SH-SY5Y (cell line): Measurements from ENCODE around the gene RNF214.

ENCODE experiments used
- GATA2 ChIP-seq: IDR thresholded peaks from 2 replicates; pipeline ENCODE4 v1.6.1; 2011; ENCODE audit warnings: mild to moderate bottlenecking, low read depth, low read length
- GATA3 ChIP-seq: IDR thresholded peaks from 2 replicates; pipeline ENCODE4 v1.6.1; 2011; ENCODE audit warnings: low read depth, mild to moderate bottlenecking, low read length, moderate library complexity

DNA sequence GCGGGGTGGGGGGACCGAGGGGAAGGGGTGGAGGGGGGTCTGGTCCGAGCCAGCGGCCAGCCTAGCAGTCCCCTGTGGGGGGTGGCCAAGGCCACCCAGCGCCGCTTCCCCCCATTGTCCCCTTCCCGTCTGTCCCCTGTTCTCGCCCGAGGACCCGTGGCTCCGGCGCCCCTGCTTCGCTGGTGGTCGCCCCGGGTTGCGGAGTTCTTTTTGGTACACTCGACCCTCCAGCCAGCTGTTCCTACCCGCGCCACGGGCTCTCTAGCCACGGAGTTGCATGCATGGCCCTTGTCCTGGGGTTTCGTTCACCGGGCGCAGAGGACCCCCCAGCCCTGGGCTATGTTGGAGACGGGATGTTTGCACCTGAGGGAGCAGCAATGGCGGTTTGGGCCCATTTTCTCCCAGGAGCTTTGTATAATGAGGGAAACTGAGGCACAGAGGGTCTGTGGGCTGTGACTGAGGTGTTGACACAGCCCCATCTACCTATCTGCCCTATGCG is 489 bp downstream of the RNF214 start:
- TF ChIP-seq GATA2 (no peak), GATA3 (no peak)
